Measurements from ENCODE around the gene RBM42.

DNA sequence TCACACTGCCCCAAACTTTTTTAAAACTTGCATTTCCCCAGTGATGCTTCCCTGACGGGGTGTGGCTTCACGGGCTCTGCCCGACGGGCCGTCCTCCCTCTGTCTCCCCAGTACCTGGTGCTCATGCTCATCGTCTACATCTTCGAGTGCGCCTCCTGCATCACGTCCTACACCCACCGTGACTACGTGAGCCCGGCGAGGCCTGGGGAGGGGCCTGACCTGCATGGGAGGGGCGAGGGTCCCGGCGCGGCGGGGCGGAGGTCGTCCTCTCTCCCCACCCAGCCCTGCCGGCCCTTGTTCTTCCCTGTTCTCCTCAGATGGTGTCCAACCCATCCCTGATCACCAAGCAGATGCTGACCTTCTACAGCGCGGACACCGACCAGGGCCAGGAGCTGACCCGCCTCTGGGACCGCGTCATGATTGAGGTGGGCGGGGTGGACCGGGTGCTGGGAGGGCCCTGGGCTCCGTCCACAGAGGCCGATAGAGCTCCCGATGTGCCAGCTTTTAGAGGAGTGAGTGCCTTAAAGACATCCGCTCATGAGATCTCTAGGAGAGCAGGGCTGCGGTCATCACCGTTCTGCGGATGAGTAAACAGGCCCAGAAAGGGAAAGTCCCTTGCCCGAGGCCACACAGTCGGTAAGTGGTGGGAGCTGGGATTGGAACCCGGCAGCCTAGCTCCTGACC lies 44.4 kb downstream of the RBM42 start:
- TF ChIP-seq CTCF (conservative IDR thresholded peaks at IDR 0.05; ENCODE audit: low read length) (no peak), EZH2phosphoT487 (IDR thresholded peaks at IDR 0.05; ENCODE audit: borderline replicate concordance) (no peak)

All from Loucy (cell line).